ENCODE data around the gene NTN1.

DNA sequence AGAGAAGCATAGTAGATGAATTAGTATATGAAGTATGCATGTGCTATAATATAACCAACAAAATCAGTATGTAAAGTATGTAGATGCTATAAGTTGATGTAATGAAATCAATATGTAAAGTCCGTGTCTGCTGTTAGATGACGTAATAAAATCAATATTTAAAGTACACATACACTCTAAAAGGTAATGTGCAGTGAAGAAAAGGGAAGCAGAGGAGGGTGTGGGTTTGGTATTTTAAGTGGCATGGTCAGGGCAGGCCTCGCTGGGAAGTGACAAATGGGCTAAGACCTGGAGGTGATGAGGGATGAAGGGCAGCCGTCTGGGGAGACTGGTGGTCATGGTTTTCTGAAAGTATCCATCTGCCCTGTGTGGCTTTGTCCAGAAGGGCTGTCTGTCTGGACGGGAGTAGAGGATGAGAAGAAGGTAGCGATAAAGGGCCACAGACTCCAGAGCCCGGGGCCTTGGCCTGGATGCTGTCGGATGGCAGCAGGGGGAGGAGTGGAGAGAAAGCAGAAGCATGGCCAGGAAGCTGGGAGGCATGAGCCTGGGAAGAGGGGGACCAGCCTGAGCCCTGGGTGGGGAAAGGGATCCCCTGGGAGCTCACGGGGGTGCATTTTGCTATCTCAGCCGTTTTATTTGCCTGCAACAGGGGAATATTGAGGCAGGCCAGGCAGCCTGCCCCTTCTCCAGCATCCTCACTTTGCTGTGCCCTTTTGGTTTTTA, 121.6 kb downstream of the NTN1 start:
- TF ChIP-seq POLR2A (IDR thresholded peaks at IDR 0.05) (no peak), CTCF (IDR thresholded peaks at IDR 0.05) (no peak)
